GM12874 (cell line): Measurements from ENCODE around the gene BTBD9.

Experiments
- TF ChIP-seq, protein P1 (sequence below): IDR thresholded peaks from 2 replicates; pipeline ENCODE4 v1.5.1; 2011; ENCODE audit warnings: low read depth, mild to moderate bottlenecking, control low read depth, low read length, moderate library complexity; ENCODE audit not compliant: insufficient read depth

Gene BTBD9

DNA sequence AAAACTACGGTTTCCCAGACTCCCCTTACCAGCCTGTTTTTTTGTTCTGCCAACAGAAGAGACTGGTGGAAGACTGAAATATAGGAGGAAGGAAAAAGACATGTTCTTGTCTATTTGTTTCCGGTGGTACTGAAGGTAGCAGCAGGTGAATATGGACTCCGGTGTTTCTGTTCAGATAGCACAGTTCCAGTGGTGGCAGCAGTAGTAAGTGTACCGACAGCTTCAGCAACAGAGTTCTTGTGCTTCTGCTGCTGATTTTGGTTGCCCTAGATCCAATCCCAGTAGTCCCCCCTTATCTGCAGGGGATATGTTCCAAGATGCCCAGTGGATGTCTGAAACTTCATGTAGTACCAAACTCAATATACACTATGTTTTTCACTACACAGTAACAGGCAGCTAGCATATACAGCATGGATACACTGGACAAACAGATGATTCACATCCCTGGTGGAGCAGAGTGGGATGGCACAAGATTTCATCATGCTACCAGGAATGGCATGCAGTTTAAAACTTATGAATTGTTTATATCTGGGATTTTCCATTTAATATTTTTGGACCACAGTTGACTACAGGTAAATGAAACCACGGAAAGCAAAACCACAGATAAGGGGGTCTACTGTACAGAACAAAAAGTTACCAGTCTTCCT is 301.8 kb downstream of the BTBD9 start:
- TF ChIP-seq, protein P1, sequence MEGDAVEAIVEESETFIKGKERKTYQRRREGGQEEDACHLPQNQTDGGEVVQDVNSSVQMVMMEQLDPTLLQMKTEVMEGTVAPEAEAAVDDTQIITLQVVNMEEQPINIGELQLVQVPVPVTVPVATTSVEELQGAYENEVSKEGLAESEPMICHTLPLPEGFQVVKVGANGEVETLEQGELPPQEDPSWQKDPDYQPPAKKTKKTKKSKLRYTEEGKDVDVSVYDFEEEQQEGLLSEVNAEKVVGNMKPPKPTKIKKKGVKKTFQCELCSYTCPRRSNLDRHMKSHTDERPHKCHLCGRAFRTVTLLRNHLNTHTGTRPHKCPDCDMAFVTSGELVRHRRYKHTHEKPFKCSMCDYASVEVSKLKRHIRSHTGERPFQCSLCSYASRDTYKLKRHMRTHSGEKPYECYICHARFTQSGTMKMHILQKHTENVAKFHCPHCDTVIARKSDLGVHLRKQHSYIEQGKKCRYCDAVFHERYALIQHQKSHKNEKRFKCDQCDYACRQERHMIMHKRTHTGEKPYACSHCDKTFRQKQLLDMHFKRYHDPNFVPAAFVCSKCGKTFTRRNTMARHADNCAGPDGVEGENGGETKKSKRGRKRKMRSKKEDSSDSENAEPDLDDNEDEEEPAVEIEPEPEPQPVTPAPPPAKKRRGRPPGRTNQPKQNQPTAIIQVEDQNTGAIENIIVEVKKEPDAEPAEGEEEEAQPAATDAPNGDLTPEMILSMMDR = no peak

DNA sequence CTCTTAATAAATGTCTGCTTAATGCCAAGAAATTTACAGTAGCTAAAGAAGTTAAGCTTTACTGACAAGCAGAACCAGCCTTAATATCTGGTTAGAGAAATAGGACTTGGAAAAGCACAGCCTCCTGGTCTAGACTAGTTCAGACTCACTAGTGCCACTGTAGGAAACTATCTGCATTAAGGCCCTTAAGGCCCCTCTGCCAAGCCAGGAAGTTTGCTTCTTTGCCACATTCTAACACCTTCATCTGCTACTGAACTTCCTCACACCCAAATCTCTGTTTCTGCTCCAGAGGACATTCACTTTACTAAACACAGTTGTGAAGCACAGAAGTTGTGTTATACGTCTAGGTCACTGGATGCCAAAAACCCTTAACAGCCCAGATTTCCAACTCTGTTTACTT is 302.8 kb downstream of the BTBD9 start:
- TF ChIP-seq, protein P1 = no peak

DNA sequence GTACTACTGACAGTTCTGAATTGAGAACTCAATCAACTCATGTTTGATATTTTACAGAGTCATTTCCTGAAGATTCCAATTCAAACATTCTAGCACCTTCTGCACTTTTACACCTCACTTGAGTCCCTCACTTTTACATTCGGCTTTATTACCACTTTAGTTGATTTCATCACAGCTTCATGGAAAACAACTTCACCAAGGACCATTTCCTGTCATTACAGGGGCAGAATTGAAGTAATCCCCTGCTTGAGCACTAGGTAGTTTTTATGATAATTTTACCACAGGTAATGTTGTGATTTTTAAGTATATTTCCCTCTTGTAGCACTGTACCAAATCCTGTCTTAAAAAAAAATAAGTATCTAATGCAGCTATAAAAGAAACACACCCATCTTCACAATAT is 312.9 kb downstream of the BTBD9 start:
- TF ChIP-seq, protein P1 = no peak

DNA sequence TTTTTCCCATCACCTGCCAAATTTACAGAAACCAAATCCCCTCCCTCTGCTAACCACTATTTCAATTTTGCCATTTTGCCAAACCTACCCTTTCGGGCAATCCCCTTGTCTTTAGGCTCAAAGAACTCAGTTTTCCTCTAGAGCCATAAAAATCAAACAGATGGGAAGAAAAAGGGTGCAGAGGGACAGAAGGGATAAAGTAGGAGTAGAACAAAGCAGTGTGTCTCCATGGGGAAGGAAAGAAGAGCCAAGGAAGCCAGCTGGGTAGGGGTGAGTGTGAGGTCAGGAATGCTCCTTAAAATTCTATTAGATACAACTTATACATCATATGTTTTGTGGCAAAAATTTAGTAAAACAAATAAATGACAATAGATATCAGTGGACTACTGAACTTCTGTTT is 316.5 kb downstream of the BTBD9 start:
- TF ChIP-seq, protein P1 = no peak

DNA sequence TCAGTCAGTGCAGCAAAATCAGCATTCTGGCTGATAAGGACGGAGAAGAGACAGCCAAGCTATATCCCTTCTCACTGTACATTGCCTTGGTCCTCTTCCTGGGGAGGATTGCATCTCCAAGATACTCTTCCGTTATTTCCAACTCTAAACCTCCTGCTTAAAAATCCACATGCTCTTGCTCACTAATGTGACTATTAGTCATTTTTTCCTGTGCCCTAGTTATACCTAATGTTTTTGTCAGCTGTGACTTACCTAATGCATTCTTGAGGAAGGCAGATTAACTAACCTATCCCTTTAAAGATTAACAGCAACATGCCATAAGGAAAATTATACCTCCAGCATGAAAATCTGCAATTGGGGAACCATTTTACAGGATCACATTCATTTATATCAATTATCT is 317.6 kb downstream of the BTBD9 start:
- TF ChIP-seq, protein P1 = no peak

DNA sequence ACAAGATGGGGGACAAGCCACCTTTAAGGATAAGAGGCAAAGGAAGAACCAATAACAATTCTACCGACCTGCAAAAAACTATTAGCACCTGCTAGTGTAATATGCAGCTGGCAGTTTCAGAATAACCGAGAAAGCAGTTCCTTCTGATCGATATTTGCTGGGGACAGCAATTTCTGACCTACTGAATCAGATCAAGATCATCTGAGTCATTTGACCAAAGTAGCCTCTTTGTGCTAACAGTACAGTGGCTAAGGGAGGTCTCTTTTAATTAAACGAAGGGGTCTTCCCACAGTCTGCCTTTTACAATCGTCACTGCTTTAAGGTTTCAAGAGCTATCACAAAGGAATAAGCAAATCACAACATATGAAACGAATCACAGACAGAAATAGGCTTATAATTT is 318.9 kb downstream of the BTBD9 start:
- TF ChIP-seq, protein P1 = no peak

DNA sequence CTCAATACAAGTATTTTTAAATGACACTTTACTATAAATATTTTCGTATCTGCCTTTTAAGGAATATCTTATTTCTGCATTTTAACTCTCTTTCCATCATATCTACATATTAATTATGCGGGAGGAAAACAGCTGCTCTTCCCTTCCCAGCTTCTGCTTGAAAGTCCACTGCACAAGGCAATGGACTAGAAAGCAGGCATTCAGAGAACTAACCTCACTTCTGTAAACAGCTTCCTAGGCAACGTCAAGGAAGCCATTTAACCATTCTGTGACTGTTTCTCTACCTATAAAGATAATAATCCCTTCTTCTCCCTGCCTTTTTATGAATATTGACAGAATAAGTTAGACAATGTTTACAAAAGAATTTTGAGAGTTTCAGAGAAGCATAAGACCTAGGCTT is 319.4 kb downstream of the BTBD9 start:
- TF ChIP-seq, protein P1 = no peak
